SK-N-SH treated with all-trans-retinoic acid at 6 μM for 48 hours (cell line): Measurements from ENCODE around the gene DNAH3.

Experiments
- ATAC-seq: fragments of 200-7000 bp; cut with Tn5 transposase; 3 replicates; pipeline ENCODE4 v1.9.1; 2020; ENCODE audit warnings: mild to moderate bottlenecking, moderate library complexity
- ARNTL ChIP-seq: fragments of 450-650 bp; formaldehyde crosslinking; IDR thresholded peaks from 2 replicates; pipeline ENCODE4 v1.5.0; 2020; ENCODE audit warnings: low read depth, mild to moderate bottlenecking, moderate library complexity, borderline replicate concordance
- BACH2 ChIP-seq: fragments of 250-450 bp; sonication (Bioruptor Pico); IDR thresholded peaks from 2 replicates; pipeline ENCODE4 v1.9.0; 2021; ENCODE audit warnings: mild to moderate bottlenecking, borderline replicate concordance
- CREB5 ChIP-seq: fragments of 250-450 bp; sonication (Bioruptor Pico); IDR thresholded peaks from 2 replicates; pipeline ENCODE4 v1.5.1; 2020; ENCODE audit warnings: low read depth, mild to moderate bottlenecking, moderate library complexity
- CSDC2 ChIP-seq: fragments of 250-450 bp; sonication (Bioruptor Pico); IDR thresholded peaks from 2 replicates; pipeline ENCODE4 v1.5.0; 2020; ENCODE audit warnings: mild to moderate bottlenecking, moderate library complexity
- CSRNP3 ChIP-seq: fragments of 250-450 bp; sonication (Bioruptor Pico); IDR thresholded peaks from 2 replicates; pipeline ENCODE4 v1.5.1; 2021; ENCODE audit warnings: mild to moderate bottlenecking, moderate library complexity
- ESRRG ChIP-seq: fragments of 250-450 bp; sonication (Bioruptor Pico); IDR thresholded peaks from 2 replicates; pipeline ENCODE4 v1.6.1; 2021; ENCODE audit warnings: mild to moderate bottlenecking
- GLIS3 ChIP-seq: fragments of 250-450 bp; sonication (Bioruptor Pico); IDR thresholded peaks from 2 replicates; pipeline ENCODE4 v1.5.0; 2020; ENCODE audit warnings: mild to moderate bottlenecking, moderate library complexity
- ISL1 ChIP-seq: fragments of 250-450 bp; sonication (Bioruptor Pico); IDR thresholded peaks from 2 replicates; pipeline ENCODE4 v2.1.2; 2022; ENCODE audit warnings: mild to moderate bottlenecking, moderate library complexity
- OSR1 ChIP-seq: fragments of 250-450 bp; sonication (Bioruptor Pico); IDR thresholded peaks from 2 replicates; pipeline ENCODE4 v1.8.0; 2022; ENCODE audit warnings: moderate library complexity, mild to moderate bottlenecking, inconsistent platforms
- POU6F1 ChIP-seq: fragments of 250-450 bp; sonication (Bioruptor Pico); IDR thresholded peaks from 2 replicates; pipeline ENCODE4 v1.8.0; 2021; ENCODE audit warnings: low read depth, mild to moderate bottlenecking, moderate library complexity, borderline replicate concordance
- RARB ChIP-seq: fragments of 250-450 bp; sonication (Bioruptor Pico); IDR thresholded peaks from 2 replicates; pipeline ENCODE4 v1.8.0; 2021; ENCODE audit warnings: mild to moderate bottlenecking, moderate library complexity
- SNAI2 ChIP-seq: fragments of 250-450 bp; sonication (Bioruptor Pico); IDR thresholded peaks from 2 replicates; pipeline ENCODE4 v1.5.0; 2020; ENCODE audit warnings: mild to moderate bottlenecking, moderate library complexity
- TCF4 ChIP-seq: fragments of 250-450 bp; sonication (Bioruptor Pico); IDR thresholded peaks from 2 replicates; pipeline ENCODE4 v1.8.0; 2021; ENCODE audit warnings: mild to moderate bottlenecking, moderate library complexity, borderline replicate concordance
- TOX ChIP-seq: fragments of 250-450 bp; sonication (Bioruptor Pico); IDR thresholded peaks from 2 replicates; pipeline ENCODE4 v1.8.0; 2021; ENCODE audit warnings: mild to moderate bottlenecking, moderate library complexity, borderline replicate concordance
- TSHZ2 ChIP-seq: fragments of 250-450 bp; sonication (Bioruptor Pico); IDR thresholded peaks from 2 replicates; pipeline ENCODE4 v1.5.0; 2020; ENCODE audit warnings: mild to moderate bottlenecking, moderate library complexity
- ZC3H10 ChIP-seq: fragments of 250-450 bp; sonication (Bioruptor Pico); IDR thresholded peaks from 2 replicates; pipeline ENCODE4 v1.5.1; 2021; ENCODE audit warnings: mild to moderate bottlenecking, moderate library complexity
- ZFP3 ChIP-seq: fragments of 250-450 bp; sonication (Bioruptor Pico); IDR thresholded peaks from 2 replicates; pipeline ENCODE4 v1.5.0; 2020; ENCODE audit warnings: mild to moderate bottlenecking, moderate library complexity
- ZFP30 ChIP-seq: fragments of 450-650 bp; formaldehyde crosslinking; IDR thresholded peaks from 2 replicates; pipeline ENCODE4 v1.5.0; 2022; ENCODE audit warnings: mild to moderate bottlenecking, moderate library complexity
- ZNF565 ChIP-seq: fragments of 450-650 bp; formaldehyde crosslinking; conservative IDR thresholded peaks from 2 replicates; pipeline ENCODE4 v1.5.0; 2020; ENCODE audit warnings: low read depth, mild to moderate bottlenecking, moderate library complexity

Gene DNAH3

GRCh38 chr16:20941636-20941926 lies 209.1 kb downstream of the DNAH3 start (continued):
- TF ChIP-seq ARNTL (CRISPR knock-in tag) = no peak

- no peak for ATAC-seq
- TF ChIP-seq TOX (CRISPR knock-in tag) = no peak
- TF ChIP-seq SNAI2 (CRISPR knock-in tag) = no peak
- TF ChIP-seq TSHZ2 (CRISPR knock-in tag) = no peak
- no peak for TF ChIP-seq RARB (CRISPR knock-in tag)
- TF ChIP-seq ZFP3 (CRISPR knock-in tag) = no peak
- no peak for TF ChIP-seq CSDC2 (CRISPR knock-in tag)
- no peak for TF ChIP-seq POU6F1 (CRISPR knock-in tag)
- TF ChIP-seq ARNTL (CRISPR knock-in tag) = no peak
- TF ChIP-seq ESRRG = no peak
- TF ChIP-seq, all 23 proteins: peak for 0
These were observed 209.6 kb downstream of the DNAH3 start for GRCh38 chr16:20940871-20941635.

GRCh38 chr16:20939611-20940010 lies 211.0 kb downstream of the DNAH3 start:
- ATAC-seq = no peak
- no peak for TF ChIP-seq ZNF565 (CRISPR knock-in tag)
- TF ChIP-seq ESRRG = no peak
- TF ChIP-seq GLIS3 (CRISPR knock-in tag) = no peak
- TF ChIP-seq TSHZ2 (CRISPR knock-in tag) = no peak
- no peak for TF ChIP-seq ZFP3 (CRISPR knock-in tag)
- no peak for TF ChIP-seq OSR1
- TF ChIP-seq RARB (CRISPR knock-in tag) = no peak

GRCh38 chr16:20938426-20938825 lies 212.2 kb downstream of the DNAH3 start:
- peak; percentile 47; the same call in 2 of the 3 replicates for ATAC-seq
- TF ChIP-seq TOX (CRISPR knock-in tag) (no peak), ISL1 (no peak), TSHZ2 (CRISPR knock-in tag) (no peak), BACH2 (CRISPR knock-in tag) (no peak), CSDC2 (CRISPR knock-in tag) (no peak), CSRNP3 (CRISPR knock-in tag) (no peak), SNAI2 (CRISPR knock-in tag) (no peak), ARNTL (CRISPR knock-in tag) (no peak), ZFP30 (CRISPR knock-in tag) (no peak), ZFP3 (CRISPR knock-in tag) (no peak), CREB5 (CRISPR knock-in tag) (no peak), POU6F1 (CRISPR knock-in tag) (no peak), OSR1 (no peak), ZNF565 (CRISPR knock-in tag) (no peak), ZC3H10 (CRISPR knock-in tag) (no peak), TCF4 (CRISPR knock-in tag) (no peak)
